K562 (cell line): ENCODE measurements around the gene C12orf43.

Experiments
- CTCF ChIP-seq, 3 experiments: IDR thresholded peaks in 2 of 3; conservative IDR thresholded peaks in 1 of 3; 2 replicates each; pipeline ENCODE4 v1.5.1; 2011 to 2012; ENCODE audit warnings: low read length in 3 of 3, mild to moderate bottlenecking in 3 of 3, control low read depth in 2 of 3, improper control_type of control experiment in 1 of 3, inconsistent platforms in 1 of 3, low read depth in 1 of 3, mixed read lengths in 1 of 3, moderate library complexity in 1 of 3; ENCODE audit not compliant: insufficient read depth in 2 of 3
- EP300 ChIP-seq: IDR thresholded peaks from 2 replicates; pipeline ENCODE4 v1.6.1; 2012; ENCODE audit warnings: low read length, improper control_type of control experiment
- HSF4 ChIP-seq: fragments of 250-450 bp; sonication (Bioruptor Pico); IDR thresholded peaks from 2 replicates; pipeline ENCODE4 v2.1.2; 2022; ENCODE audit warnings: mild to moderate bottlenecking, moderate library complexity, borderline replicate concordance
- MTA3 ChIP-seq: fragments of 450-650 bp; formaldehyde crosslinking; IDR thresholded peaks from 2 replicates; pipeline ENCODE4 v1.6.1; 2017; ENCODE audit warnings: mild to moderate bottlenecking, borderline replicate concordance
- MXI1 ChIP-seq: IDR thresholded peaks from 2 replicates; pipeline ENCODE4 v1.6.1; 2011; ENCODE audit warnings: low read depth, mild to moderate bottlenecking, improper control_type of control experiment, low read length
- POLR2A ChIP-seq: fragments of 450-650 bp; conservative IDR thresholded peaks from 2 replicates; pipeline ENCODE4 v1.6.1; 2016
- ZNF318 ChIP-seq, 2 experiments: fragments of 450-650 bp; IDR thresholded peaks; 2 replicates each; pipeline ENCODE4 v1.6.1; 2016; ENCODE audit warnings: mild to moderate bottlenecking in 2 of 2, borderline replicate concordance in 1 of 2, low read depth in 1 of 2, moderate library complexity in 1 of 2

- TF ChIP-seq HSF4 (CRISPR knock-in tag), result no peak
- TF ChIP-seq MXI1, result no peak
- no peak for TF ChIP-seq EP300
- no peak for TF ChIP-seq ZNF318 (IDR thresholded peaks at IDR 0.05; ENCODE audit: borderline replicate concordance in 1 of 2, low read depth in 1 of 2)
- TF ChIP-seq CTCF (IDR thresholded peaks at IDR 0.05 in 2 of 3, conservative IDR thresholded peaks at IDR 0.05 in 1 of 3; ENCODE audit: insufficient read depth in 2 of 3, low read depth in 1 of 3, low read length in 3 of 3), result no peak
- TF ChIP-seq MTA3, result no peak
- TF ChIP-seq POLR2A, result no peak
Observed at GRCh38 chr12:120970310-120970709, 46.0 kb downstream of the C12orf43 start.
